Measurements from ENCODE around the gene PDE11A.

The PDE11A gene

DNA sequence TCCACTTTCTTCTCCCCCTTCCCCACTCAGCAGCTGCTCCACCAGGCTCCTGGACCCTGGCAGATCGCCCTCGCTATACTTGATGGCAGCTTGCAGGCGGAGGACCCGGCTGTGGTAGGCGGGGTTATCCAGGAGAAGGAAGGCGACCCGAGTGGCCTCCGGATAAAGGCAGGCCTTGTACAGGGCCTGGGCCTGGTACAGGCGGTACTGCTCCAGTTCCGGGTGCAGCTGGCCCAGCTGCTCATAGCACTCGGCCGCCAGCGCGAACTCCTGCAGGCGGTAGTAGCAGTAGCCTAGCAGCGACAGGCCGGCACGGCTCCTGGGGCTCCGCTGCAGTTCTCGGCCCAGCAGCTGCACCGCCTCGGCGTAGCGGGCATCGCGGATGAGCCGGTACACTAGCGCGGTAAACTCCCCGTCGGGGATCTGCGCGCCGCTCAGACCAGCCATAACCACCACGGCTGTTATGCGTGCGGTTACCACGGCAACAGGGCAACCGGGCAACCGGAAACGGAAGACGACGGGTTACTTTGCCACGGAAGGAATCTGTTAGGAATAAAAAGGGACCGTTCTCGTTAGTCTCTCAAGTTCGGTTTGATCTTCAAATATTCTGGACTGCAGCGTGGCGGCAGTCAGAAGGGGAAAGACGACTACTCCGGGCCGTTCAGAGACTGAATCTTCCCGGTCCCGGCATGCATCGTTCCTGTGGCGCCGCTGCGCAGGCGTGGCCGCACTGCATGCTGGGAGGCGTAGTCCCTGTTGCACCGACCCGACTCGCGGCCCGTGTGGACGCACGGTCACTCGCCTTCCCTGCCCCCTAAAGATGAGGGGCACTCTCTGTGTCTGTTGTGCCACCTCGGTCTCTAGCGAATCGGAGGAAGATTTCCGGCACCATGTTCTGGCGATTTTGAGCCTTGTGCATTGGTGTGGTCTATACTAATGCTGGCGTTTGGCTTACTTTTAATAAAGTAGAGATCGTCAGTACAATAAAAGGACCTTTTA is 454.0 kb downstream of the PDE11A start:
- peak; percentile 85 for DNase-seq

- DNase-seq = no peak
Observed at GRCh38 chr2:177617849-177618248, 454.7 kb downstream of the PDE11A start.

DNA sequence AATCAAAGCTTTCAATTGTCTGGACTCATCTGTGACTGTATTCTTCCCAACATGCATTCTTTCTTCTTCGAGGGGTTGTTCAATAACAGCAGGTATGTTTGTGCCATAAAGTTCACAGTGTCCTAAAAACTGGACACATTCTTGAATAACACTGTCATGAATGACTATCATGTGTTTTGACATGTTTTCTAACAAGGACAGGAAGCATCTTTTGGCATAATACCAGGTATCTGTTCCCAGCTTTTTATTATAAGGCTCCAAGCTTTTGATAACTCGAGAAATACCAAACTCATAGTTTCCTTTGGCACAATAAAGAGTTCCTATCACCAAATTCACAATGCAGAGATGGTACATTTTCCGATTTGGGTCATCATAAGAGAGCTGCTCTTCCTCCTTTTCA is 455.8 kb downstream of the PDE11A start:
- no peak for DNase-seq

DNA sequence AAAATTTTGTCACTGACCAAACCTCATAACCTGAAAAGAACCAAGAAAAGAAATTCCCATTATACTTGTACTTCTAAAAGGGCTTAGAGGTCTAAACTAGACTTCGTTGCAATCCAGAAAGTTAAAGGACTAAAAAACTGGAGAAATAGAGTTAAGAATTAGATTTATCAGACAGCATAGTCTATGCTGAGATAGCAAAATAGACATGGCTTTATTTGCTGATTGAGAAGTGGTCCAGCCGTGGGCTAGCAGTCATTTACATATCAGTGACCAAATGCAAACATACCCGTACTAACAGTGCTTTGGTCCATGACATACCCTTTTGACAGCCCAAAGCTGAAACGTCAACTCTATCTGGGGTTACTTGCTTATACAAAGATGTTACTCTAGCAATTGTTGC is 456.5 kb downstream of the PDE11A start:
- no peak for DNase-seq

DNA sequence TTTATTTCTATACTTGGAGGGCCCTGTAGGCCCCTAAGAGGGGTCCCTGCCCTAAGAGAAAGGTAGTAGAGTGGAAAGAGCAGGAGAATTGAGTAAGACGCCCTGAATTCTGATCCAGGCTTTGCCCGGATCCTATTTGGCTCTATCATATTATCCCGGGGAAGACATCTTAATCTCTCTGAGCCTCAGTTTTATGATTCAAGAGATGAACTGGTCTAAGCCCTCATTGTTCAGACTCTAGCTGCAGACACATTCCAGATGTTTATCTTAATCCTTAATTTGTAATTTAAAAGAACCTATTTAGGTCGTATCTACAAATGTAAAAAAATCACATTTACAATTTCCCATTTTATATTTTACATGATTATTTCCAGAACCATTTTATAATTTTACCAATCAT is 459.9 kb downstream of the PDE11A start:
- no peak for DNase-seq

DNA sequence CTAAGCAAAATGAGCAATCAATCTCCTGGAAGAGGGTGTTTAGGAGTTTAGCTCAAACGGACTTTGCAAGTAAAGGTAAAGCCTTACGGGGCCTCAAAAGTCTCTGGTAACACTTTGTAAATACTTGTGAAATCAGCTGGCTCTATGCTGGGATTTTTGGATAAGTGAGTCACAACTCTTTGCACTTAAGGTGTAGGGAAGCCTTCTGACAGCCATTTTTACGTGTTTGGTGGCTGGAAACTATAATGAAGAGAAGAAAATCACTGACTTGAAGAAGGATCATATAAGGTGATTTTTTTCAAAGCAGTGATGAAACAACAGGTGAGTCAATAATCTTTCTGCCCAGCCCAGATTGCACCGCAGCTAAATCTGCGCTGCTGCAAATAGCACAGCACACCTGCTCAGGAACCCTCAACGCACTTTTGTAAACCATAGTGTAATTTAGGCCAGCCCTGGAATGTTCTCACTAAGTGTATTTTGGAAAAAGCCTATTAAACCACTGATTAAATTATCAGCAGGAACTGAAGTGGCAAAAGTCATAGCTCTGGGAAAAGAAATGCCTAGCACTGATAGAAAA is 461.2 kb downstream of the PDE11A start:
- no peak for DNase-seq

GRCh38 chr2:177610813-177611212 is 461.8 kb downstream of the PDE11A start:
- DNase-seq = no peak

DNA sequence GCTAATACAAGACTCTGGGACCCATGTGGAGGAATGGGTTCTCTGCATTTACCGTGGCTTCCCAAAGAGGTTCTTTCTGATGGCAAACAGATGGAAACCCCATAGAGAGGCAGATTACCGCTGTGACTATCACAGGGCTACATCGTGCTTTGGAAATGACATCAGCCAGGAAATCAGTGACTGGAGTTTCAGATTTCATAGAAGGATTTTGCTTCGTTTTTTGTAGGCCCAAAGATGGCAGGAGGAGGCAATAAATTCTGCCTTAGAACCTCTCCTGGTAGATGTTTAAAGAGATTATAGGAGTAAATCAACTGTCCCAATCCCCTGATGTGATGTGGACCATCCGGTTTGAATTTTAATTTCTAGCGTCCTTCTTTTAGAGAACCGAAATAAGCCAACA is 465.9 kb downstream of the PDE11A start:
- no peak for DNase-seq

DNA sequence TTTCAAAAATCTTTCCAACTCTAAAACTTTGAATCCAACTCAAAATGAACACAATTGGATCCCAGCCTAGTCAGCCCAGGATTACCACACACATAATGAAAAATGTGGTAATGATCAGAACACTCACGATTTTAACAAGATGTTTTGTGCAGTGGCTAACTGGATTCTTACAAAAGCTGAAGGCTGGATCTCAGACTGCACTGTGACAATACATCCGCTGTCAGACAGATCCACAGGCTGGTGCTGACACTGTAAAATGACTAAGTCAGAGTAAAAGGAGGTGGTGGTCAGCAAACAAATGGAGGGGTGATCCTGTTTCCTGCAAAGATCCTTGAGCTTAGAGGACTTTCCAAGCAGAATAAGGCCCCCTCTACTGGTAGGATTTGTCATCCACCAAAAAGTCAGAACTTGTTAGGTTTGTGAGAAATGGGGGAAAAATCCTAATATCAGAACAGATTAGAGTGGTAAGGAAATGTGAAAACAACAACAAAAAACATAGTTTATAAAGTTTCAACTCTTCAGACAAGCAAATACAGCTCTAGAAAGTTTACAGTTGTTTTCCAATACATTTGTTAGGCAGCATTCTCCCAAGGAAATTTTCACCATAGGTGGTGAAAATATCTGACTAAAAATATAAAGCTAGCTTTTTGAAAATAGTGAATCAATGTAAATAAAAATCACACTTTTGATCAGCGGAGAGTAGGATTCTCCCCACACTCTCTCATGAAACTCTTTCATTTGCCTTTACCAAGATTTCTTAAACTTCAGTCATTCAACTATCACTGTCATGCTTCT is 468.1 kb downstream of the PDE11A start:
- DNase-seq = no peak

- no peak for DNase-seq
Observed at GRCh38 chr2:177603768-177604167, 468.8 kb downstream of the PDE11A start.

GRCh38 chr2:177603181-177603580 is 469.4 kb downstream of the PDE11A start:
- no peak for DNase-seq

DNA sequence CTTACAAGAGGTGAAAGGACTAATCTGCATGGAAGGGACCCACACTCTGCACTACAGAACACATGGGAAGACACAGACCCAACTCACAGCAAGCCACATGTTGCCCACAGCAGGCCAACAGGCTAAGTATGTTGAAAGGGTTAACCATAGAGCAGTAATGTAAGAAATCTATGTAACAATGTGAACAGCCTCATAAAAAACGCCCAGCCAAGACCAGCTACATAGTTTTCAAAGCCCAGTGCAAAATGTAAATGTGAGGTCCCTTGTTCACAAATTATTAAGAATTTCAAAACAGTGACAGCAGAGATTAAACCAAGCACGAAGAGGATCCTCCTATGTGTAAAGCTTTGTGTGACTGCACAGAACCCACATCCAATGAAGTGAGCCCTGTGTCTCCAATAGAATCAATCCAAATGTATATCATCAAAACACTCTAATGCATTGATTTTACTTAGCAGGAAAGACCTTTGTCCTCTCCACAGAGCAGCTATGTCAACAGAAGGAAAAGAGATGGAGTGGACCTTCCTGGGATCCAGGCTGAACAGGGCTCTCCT is 469.9 kb downstream of the PDE11A start:
- DNase-seq = no peak

- no peak for DNase-seq
Observed at GRCh38 chr2:177600917-177601316, 471.7 kb downstream of the PDE11A start.

DNA sequence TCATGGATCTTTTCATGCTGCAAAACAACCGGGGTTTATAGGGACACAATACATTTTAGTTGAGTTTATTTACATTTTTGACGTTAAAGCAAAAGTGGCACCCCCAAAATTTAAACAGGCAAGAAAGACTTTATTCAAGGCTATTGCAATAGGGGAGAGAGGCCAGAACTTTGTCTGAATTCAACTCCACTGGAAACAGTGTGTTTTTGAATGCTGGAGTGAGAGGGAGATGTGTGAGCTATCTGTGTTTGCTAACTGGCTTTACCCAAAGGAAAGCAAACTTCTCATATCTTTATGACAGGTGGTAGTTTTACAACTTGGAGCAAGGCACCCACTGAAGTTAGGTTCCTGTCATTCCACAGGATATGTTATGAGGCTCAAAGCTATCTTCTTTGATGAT is 472.6 kb downstream of the PDE11A start:
- DNase-seq = no peak

DNA sequence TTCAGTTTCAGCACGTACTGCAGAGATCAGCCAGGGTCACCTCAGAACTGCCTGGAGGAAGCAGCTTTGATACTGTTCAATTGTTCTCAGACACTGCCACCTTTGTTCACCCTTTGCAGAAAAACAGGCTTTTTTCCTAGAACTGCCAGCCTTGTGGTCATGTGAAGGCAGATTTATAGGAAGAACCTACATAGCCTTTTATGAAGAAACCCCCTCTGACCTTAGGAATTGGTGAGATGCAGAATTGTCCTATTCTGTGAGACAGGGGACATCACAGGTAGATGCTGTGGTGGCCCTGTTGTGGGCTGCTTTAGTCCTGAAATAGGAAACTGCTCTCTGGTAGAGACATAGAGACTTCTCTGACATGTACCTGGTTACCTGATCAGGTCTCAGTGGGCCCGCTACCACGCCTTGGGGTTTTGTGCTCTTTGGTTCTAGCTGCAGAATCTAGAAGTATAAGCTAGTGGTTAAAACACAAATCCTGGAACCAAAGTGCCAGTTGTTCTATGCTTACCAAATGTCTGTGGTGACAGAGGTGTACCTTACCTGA is 473.4 kb downstream of the PDE11A start:
- no peak for DNase-seq

- no peak for DNase-seq
Observed at GRCh38 chr2:177598326-177599138, 474.0 kb downstream of the PDE11A start.

GRCh38 chr2:177597759-177598158 is 474.8 kb downstream of the PDE11A start:
- no peak for DNase-seq

DNA sequence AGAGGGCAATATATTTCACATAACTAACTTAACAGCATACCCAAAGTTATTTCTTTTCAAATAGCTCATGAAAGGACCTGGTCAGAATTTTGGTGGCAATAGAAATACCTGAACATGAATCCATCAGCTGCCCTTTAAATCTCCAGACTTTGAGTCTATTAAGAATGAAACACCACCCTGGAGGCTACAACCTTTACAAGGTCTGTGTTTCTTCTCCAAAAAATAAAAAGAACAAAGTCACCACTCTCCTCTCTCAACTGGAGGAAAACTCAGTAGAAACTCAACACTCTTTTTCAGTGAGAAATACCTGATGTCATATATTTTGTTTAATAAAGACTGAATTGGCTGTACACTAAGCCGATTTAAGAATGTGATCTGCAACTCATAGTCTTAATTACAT is 475.7 kb downstream of the PDE11A start:
- no peak for DNase-seq

DNA sequence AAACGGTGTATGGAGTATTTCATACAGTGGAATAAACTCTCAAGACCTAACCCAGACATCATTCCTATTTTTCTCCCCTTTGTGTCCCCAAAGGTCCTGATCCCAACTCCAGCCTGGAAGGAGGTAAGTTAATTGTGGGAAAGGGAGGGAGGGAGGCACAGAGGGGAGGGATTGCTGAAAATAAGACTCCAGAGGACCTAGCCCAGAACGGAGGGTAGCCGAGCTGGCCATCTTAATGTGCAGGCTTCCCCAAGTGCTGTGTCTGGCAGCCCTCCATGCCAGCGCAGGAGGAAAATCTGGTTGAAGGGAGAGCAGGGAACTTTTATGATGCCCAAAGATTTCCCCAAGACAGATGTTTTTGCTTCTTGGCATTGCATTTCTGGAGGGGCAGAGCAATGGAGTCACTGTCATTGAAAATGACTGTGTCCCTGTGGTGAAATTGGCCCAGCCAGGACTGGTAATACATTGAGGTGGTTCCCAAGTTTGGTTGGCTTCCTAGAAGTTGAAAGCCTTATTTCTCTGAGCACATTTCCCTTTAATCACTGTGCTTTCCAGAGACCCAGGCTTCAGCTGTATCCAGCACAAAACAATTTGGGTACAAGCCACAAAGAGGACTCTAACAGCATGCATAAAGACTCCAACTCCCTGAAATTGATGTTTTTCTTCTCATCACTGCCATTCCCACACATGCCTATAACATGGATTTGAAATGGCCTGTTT is 477.3 kb downstream of the PDE11A start:
- DNase-seq = no peak

- DNase-seq = no peak
Observed at GRCh38 chr2:177593402-177593801, 479.2 kb downstream of the PDE11A start.

- no peak for DNase-seq
Observed at GRCh38 chr2:177592945-177593344, 479.6 kb downstream of the PDE11A start.

Measured in activated T-cell treated with anti-CD3 and anti-CD28 coated beads for 4 hours (primary cell).